Heart left ventricle (tissue), 16 donors: ENCODE data around the gene B4GAT1. TPM values are rescaled to one million over a fixed set of nuclear protein-coding genes. Genes with fewer than 3 reads are reported as not detected.

ENCODE experiments used
- ATAC-seq, 4 donors: fragments of 200-7000 bp; cut with Tn5 transposase; one replicate each; pipeline ENCODE4 v1.9.1; 2020 to 2022; ENCODE audit warnings: moderate library complexity in 4 of 4, mild to moderate bottlenecking in 3 of 4, moderate number of reproducible peaks in 1 of 4
- DNase-seq, 5 donors: peaks; one replicate each; pipeline ENCODE4 v3.0.0-alpha.2; 2020
- H3K27ac ChIP-seq, 12 donors: fragments of 200-600 bp; sonication (generic) in 4 of 12; one replicate each; pipeline versions ENCODE4 v1.5.0 to v1.8.0; 2016 to 2022; ENCODE audit warnings: mild to moderate bottlenecking in 2 of 12
- H3K27me3 ChIP-seq, 9 donors: fragments of 200-600 bp; sonication (generic) in 2 of 9; one replicate each; pipeline versions ENCODE4 v1.5.1 to v1.8.0; 2016 to 2022; ENCODE audit warnings: mild to moderate bottlenecking in 3 of 9
- H3K36me3 ChIP-seq, 9 donors: fragments of 200-600 bp; sonication (generic) in 2 of 9; one replicate each; pipeline versions ENCODE4 v1.5.0 to v1.8.0; 2018 to 2022; ENCODE audit warnings: mild to moderate bottlenecking in 2 of 9
- H3K4me1 ChIP-seq, 12 donors: fragments of 200-600 bp; sonication (generic) in 4 of 12; one replicate each; pipeline versions ENCODE4 v1.5.0 to v1.8.0; 2016 to 2022; ENCODE audit warnings: mild to moderate bottlenecking in 3 of 12
- H3K4me3 ChIP-seq, 12 donors: fragments of 200-600 bp; sonication (generic) in 4 of 12; one replicate each; pipeline versions ENCODE4 v1.5.0 to v1.8.0; 2017 to 2022; ENCODE audit warnings: mild to moderate bottlenecking in 9 of 12, moderate library complexity in 4 of 12
- H3K9me3 ChIP-seq, 12 donors: fragments of 200-600 bp; sonication (generic) in 4 of 12; one replicate each; pipeline versions ENCODE4 v1.5.0 to v1.8.0; 2016 to 2022; ENCODE audit warnings: mild to moderate bottlenecking in 1 of 12
- POLR2A ChIP-seq, 2 donors: fragments of 450-650 bp; IDR thresholded peaks; one replicate each; pipeline ENCODE4 v1.6.1; 2017; ENCODE audit warnings: antibody characterized with exemption in 2 of 2, mild to moderate bottlenecking in 2 of 2, moderate library complexity in 2 of 2
- WGBS, 4 donors: extraction: QIAGEN DNeasy Blood & Tissue Kit in 2 of 4; methylation state at CpG; one replicate each; pipeline versions ENCODE4 v1.1.5 to v1.1.7; 2013 to 2018; 5-methylcytosine and 5-hydroxymethylcytosine counted together
- intact Hi-C, 10 donors: fragments of 100-400 bp; cut with DNase I; formaldehyde crosslinking; loops; one replicate each; pipeline versions ENCODE4 v1.11.1 to v1.14.2; 2022
- polyA plus RNA-seq, 2 donors: library from polyadenylated mRNA; stranded (reverse); fragments of 200-250 nt; gene quantifications; one replicate each; pipeline ENCODE4 v1.2.3, GENCODE V29; 2013
- total RNA-seq, 9 donors: library from RNA; depleted of rRNA in 2 of 9; stranded (reverse); fragments of >200 nt in 2 of 9; fragmentation: NEBNext Ultra II Directional in 3 of 9; extraction: Animal tissue kit (Norgen Biotek cat#: 25700) in 3 of 9; gene quantifications; one replicate each; pipeline versions ENCODE4 v1.1.0 to v1.2.4, GENCODE V29; 2016 to 2023
- TF ChIP-seq, protein P1 (sequence below), 12 donors: fragments of 200-600 bp; sonication (generic) in 4 of 12; IDR thresholded peaks; one replicate each; pipeline versions ENCODE4 v1.5.0 to v1.8.0; 2018 to 2022; ENCODE audit warnings: antibody characterized with exemption in 12 of 12, mild to moderate bottlenecking in 5 of 12
- donor health status: ischemic (EF 13 %, LVEDD 7.1; RV severe dilation, severe dysfunction).
- donor health status: healthy with polysubstance abuse.
- donor health status: DM: no; HTN: yes; CAD: no.
- donor health status: DM: no; HTN: no; CAD: no.
- donor health status: ischemic (EF 25% LVEDD 6.9; RV normal size, moderate dysfunction).
- donor health status: ischemic (EF 25% LVEDD 5.7; RV mildly dilated, moderate dysfunction).
- donor health status: healthy.
- donor health status: DM: yes; HTN: yes; CAD: no.
- donor health status: ischemic (EF 35%, LVEDD 5.7; RV mildly dilated, moderate dysfunction).
- donor health status: nonischemic (EF 11% LVEDD 7.7; RV severe dilation, severe dysfunction).
- donor health status: DM: yes; HTN: yes; CAD: no.
- donor health status: PGD.
- donor health status: ischemic (EF 29% LVEDD 5.4; RV normal size, mild dysfunction).
- donor health status: nonischemic (EF 23%, LVEDD 6.1; RV moderate dilation, normal function).

B4GAT1 gene
- total and polyA plus RNA-seq, 11 donors, result 37.2 to 109 (median 52.3) TPM

DNA sequence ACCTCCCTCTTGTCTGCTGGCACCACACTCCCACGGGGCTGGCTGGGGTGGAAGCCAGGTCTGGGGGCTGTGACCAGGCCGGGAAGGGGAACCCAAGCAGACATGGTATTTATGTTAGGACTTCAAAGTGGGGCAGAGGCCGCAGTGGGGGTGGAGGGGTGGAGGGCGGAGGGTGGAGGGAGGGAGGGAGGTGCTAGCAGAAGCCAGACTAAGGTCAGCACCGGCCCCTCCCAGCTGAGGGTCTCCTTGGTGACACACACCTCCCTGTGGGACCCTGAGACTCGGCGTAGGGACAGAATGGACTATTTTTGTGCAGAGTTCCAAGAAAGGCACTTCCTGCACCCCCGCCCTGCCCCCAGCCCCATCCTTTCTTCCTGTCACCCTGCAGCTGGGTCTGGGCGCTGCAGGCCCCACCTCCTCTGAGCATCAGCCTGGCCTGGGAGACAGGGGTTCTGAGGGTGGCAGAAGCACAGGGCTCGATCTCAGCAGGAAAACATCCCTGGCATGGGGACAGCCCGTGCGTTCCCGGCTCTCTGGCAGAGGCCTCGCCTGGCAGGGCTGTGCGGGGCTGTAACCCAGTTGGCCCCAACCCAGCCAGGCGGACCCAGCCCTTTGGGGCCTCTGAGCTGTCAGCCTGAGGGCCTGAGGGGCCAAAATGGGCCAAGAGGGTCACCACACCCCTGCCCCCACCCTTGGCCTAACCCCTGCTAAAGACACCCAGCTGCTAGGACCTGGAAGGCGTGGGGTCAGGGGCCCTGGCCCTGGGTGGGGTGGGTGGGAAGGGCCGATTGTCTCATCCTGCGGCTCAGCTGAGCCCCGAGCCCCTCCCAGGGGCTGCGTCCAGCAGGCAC is 20.9 kb downstream of the B4GAT1 start:
- H3K4me1 ChIP-seq, result peaks cover 4 to 47% (median 32%) of the 10 kb centered on the region in 12 donors
- H3K9me3 ChIP-seq, result no peaks in the 10 kb centered on the region
- ATAC-seq (peak; percentile 57 to 87 (median 73)), DNase-seq (peak; percentile 76 to 87 (median 84))
- TF ChIP-seq POLR2A (IDR thresholded peaks at IDR 0.05), result no peak
- TF ChIP-seq, protein P1, sequence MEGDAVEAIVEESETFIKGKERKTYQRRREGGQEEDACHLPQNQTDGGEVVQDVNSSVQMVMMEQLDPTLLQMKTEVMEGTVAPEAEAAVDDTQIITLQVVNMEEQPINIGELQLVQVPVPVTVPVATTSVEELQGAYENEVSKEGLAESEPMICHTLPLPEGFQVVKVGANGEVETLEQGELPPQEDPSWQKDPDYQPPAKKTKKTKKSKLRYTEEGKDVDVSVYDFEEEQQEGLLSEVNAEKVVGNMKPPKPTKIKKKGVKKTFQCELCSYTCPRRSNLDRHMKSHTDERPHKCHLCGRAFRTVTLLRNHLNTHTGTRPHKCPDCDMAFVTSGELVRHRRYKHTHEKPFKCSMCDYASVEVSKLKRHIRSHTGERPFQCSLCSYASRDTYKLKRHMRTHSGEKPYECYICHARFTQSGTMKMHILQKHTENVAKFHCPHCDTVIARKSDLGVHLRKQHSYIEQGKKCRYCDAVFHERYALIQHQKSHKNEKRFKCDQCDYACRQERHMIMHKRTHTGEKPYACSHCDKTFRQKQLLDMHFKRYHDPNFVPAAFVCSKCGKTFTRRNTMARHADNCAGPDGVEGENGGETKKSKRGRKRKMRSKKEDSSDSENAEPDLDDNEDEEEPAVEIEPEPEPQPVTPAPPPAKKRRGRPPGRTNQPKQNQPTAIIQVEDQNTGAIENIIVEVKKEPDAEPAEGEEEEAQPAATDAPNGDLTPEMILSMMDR (IDR thresholded peaks at IDR 0.05), result no peak
- peak overlapping the region in 1 of 12 donors; percentile 3 for H3K4me3 ChIP-seq
- WGBS, 4 donors, result 27 to 48% (median 34%) methylated on average over 12 to 21 of the region's 21 CpGs
- H3K27ac ChIP-seq, result peak overlapping the region; percentile 25 to 86 (median 76)
- no peaks in the 10 kb centered on the region for H3K36me3 ChIP-seq
- intact Hi-C loops, result loop anchor here in 2 of 10 donors (1.0 to 5.0 kb wide), 2 partner anchors 14 to 61 kb away; no protein-coding TSS in a partner anchor
- no peaks in the 10 kb centered on the region for H3K27me3 ChIP-seq

DNA sequence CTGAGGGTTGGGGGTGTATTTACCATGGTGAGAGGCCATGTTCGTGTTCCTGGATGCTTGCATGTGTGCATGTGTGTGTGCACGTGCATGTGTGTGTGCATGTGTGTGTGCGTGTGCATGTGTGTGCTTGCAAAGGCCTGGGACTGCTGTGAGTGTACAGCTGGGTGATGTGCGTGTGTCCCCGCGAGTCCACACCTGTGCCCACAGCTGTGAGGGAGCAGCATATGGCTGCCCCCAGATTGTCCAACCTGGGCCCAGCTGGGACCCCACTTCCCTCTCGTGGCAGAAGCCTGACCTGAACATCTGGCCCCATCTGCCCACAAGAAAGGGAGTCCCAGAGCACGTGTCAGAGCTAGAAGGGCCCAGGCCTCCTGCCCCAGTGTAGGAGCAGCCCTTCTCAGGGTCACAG is 22.2 kb downstream of the B4GAT1 start:
- H3K27me3 ChIP-seq, result no peaks in the 10 kb centered on the region
- H3K27ac ChIP-seq, result peak overlapping the region in 6 of 12 donors; percentile 13 to 84 (median 79)
- peaks cover 4 to 47% (median 32%) of the 10 kb centered on the region in 12 donors for H3K4me1 ChIP-seq
- intact Hi-C loops, result loop anchor here in 1 of 10 donors (5.0 kb wide), 1 partner anchor 62 kb away; no protein-coding TSS in a partner anchor
- no peak overlapping the region for H3K4me3 ChIP-seq
- H3K9me3 ChIP-seq, result no peaks in the 10 kb centered on the region
- no peak for ATAC-seq
- no peak for TF ChIP-seq POLR2A (IDR thresholded peaks at IDR 0.05)
- TF ChIP-seq, protein P1 (IDR thresholded peaks at IDR 0.05), result no peak
- WGBS, 4 donors, result 77 to 87% (median 85%) methylated on average over 4 to 8 of the region's 8 CpGs
- H3K36me3 ChIP-seq, result no peaks in the 10 kb centered on the region
- DNase-seq, result no peak

DNA sequence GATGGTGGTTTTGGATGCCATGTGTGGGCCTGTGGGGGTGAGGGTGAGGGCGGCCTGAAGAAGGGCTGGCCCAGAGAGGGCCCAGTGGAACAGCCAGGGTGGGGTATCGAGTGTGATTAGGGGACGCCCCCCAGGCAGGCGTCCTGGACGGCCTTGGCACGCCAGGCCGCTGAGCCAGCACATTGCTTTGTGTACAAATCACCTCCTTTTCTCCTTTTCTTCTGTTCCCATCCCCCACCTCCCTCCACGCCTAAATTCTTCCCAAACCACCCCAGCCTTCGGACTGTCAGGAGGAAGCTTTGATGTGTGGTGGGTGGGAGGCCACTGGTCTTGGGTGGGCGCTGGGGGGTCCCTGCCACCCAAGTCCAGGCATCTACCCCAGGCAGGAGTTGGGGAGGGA is 22.8 kb downstream of the B4GAT1 start:
- no peaks in the 10 kb centered on the region for H3K9me3 ChIP-seq
- no peaks in the 10 kb centered on the region for H3K36me3 ChIP-seq
- H3K4me1 ChIP-seq, result peaks cover 4 to 47% (median 32%) of the 10 kb centered on the region in 12 donors
- H3K27ac ChIP-seq, result no peak overlapping the region
- intact Hi-C loops, result loop anchor here in 1 of 10 donors (5.0 kb wide), 1 partner anchor 63 kb away; no protein-coding TSS in a partner anchor
- no peak for TF ChIP-seq POLR2A (IDR thresholded peaks at IDR 0.05)
- TF ChIP-seq, protein P1 (IDR thresholded peaks at IDR 0.05), result no peak
- no peaks in the 10 kb centered on the region for H3K27me3 ChIP-seq
- ATAC-seq, result no peak
- H3K4me3 ChIP-seq, result no peak overlapping the region
- DNase-seq, result no peak
- 83 to 90% (median 85%) methylated on average over 10 of the region's 10 CpGs for WGBS, 4 donors

DNA sequence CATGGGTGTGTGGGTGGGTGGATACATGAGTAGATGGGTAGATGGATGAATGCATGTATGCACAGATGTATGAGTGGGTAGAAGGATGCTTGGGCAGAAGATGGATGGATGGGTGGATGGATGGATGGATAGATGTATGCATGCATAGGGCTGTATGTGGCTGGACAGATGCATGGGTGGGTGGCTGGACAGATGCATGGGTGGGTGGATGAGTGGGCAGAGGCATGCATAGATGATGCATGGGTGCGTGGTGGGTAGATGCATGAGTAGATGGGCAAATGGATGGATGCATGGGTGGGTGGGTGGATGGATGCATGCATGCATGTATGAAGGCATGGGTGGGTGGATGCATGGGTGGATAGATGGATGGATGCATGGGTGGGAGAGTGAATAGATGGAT is 23.7 kb downstream of the B4GAT1 start:
- H3K36me3 ChIP-seq, result no peaks in the 10 kb centered on the region
- H3K4me1 ChIP-seq, result peaks cover 3 to 41% (median 32%) of the 10 kb centered on the region in 12 donors
- no peak overlapping the region for H3K4me3 ChIP-seq
- intact Hi-C loops, result no loop called here
- no peak for TF ChIP-seq POLR2A (IDR thresholded peaks at IDR 0.05)
- TF ChIP-seq, protein P1 (IDR thresholded peaks at IDR 0.05), result no peak
- no peaks in the 10 kb centered on the region for H3K9me3 ChIP-seq
- ATAC-seq (no peak), DNase-seq (peak in 2 of 5 donors; percentile 4 to 15)
- H3K27ac ChIP-seq, result no peak overlapping the region
- H3K27me3 ChIP-seq, result no peaks in the 10 kb centered on the region
- 97 to 100% (median 98%) methylated on average over 1 of the region's 1 CpG for WGBS, 4 donors
